Calu3 (cell line): ENCODE results near the gene GBX1. TPM values are rescaled to one million over a fixed set of nuclear protein-coding genes. Genes with fewer than 3 reads are reported as not detected.

Source experiments
- BruUV-seq: library from RNA; stranded (reverse); fragments of 400-500 nt; replicated peaks from 2 replicates; lab custom pipeline; 2021; lab: Mats Ljungman, UMichigan
- CTCF ChIA-PET: fragments of 300-600 bp; sonication (Branson Sonifier 250); formaldehyde crosslinking; loops from one replicate; lab custom pipeline; 2022; ENCODE audit warnings: antibody characterized with exemption; lab: Charles Lee
- DNase-seq: peaks from one replicate; pipeline ENCODE4 v3.0.0; 2022
- H3K27ac Mint-ChIP-seq: one replicate; pipeline ENCODE4 v1.8.0; 2022; ENCODE audit warnings: mixed read lengths; ENCODE audit not compliant: unreplicated experiment
- H3K27me3 Mint-ChIP-seq: one replicate; pipeline ENCODE4 v1.8.0; 2022; ENCODE audit warnings: mixed read lengths; ENCODE audit not compliant: unreplicated experiment
- H3K36me3 Mint-ChIP-seq: one replicate; pipeline ENCODE4 v1.8.0; 2022; ENCODE audit warnings: mild to moderate bottlenecking, moderate library complexity, mixed read lengths; ENCODE audit not compliant: insufficient read depth, unreplicated experiment
- H3K4me1 Mint-ChIP-seq: one replicate; pipeline ENCODE4 v1.8.0; 2022; ENCODE audit warnings: mild to moderate bottlenecking, low read depth, mixed read lengths; ENCODE audit not compliant: unreplicated experiment
- H3K4me3 Mint-ChIP-seq: one replicate; pipeline ENCODE4 v1.8.0; 2022; ENCODE audit warnings: mild to moderate bottlenecking, low read depth, moderate library complexity, mixed read lengths; ENCODE audit not compliant: unreplicated experiment
- H3K9me3 Mint-ChIP-seq: one replicate; pipeline ENCODE4 v1.8.0; 2022; ENCODE audit warnings: low read depth, mixed read lengths; ENCODE audit not compliant: unreplicated experiment
- CTCF ChIP-seq: fragments of 200-600 bp; IDR thresholded peaks from one replicate; pipeline ENCODE4 v1.8.0; 2022; ENCODE audit warnings: antibody characterized with exemption; ENCODE audit not compliant: unreplicated experiment
- intact Hi-C: fragments of 100-400 bp; cut with micrococcal nuclease; formaldehyde crosslinking; loops from one replicate; pipeline ENCODE4 v1.10.0; 2022; ENCODE audit not compliant: unreplicated experiment
- total RNA-seq: library from RNA; stranded (reverse); gene quantifications from 2 replicates; pipeline ENCODE4 v1.2.3, GENCODE V29; 2022

GBX1 gene
- total RNA-seq, 1 experiment from 2014 or later, result not detected

- DNase-seq, result peak; percentile 79
- intact Hi-C loops, result loop anchor here (1.0 to 2.0 kb wide), 2 partner anchors 48 to 394 kb away; no protein-coding TSS in a partner anchor
- no peaks in the 10 kb centered on the region for H3K36me3 Mint-ChIP-seq
- no TSS peak for BruUV-seq
- peaks cover 98% of the 10 kb centered on the region for H3K27me3 Mint-ChIP-seq
- H3K9me3 Mint-ChIP-seq, result no peaks in the 10 kb centered on the region
- CTCF ChIA-PET, result no interaction called here
- H3K27ac Mint-ChIP-seq, result no peak overlapping the region
- peak; percentile 100 for TF ChIP-seq CTCF
- H3K4me1 Mint-ChIP-seq, result peaks cover 11% of the 10 kb centered on the region
- H3K4me3 Mint-ChIP-seq, result no peak overlapping the region
Observed at GRCh38 chr7:151172273-151173141, 5.0 kb upstream of the GBX1 start.

GRCh38 chr7:151168787-151169162 lies 1.3 kb upstream of the GBX1 start:
- intact Hi-C loops, result no loop called here
- no peak for DNase-seq
- H3K4me1 Mint-ChIP-seq, result peaks cover 11% of the 10 kb centered on the region
- CTCF ChIA-PET, result interaction anchor here (1.9 to 2.9 kb wide), 2 partner anchors 45 to 75 kb away, joined by 6 to 12 read pairs; no protein-coding TSS in a partner anchor
- peak overlapping the region; percentile 60 for H3K4me3 Mint-ChIP-seq
- TF ChIP-seq CTCF, result no peak
- no peaks in the 10 kb centered on the region for H3K9me3 Mint-ChIP-seq
- no peak overlapping the region for H3K27ac Mint-ChIP-seq
- no peaks in the 10 kb centered on the region for H3K36me3 Mint-ChIP-seq
- peaks cover 61% of the 10 kb centered on the region for H3K27me3 Mint-ChIP-seq
- no TSS peak for BruUV-seq

GRCh38 chr7:151168003-151168786 lies 701 bp upstream of the GBX1 start:
- H3K9me3 Mint-ChIP-seq, result no peaks in the 10 kb centered on the region
- peak; percentile 65 for DNase-seq
- no TSS peak for BruUV-seq
- H3K4me3 Mint-ChIP-seq, result peak overlapping the region; percentile 60
- intact Hi-C loops, result no loop called here
- no peaks in the 10 kb centered on the region for H3K36me3 Mint-ChIP-seq
- H3K27me3 Mint-ChIP-seq, result peaks cover 55% of the 10 kb centered on the region
- H3K4me1 Mint-ChIP-seq, result peaks cover 11% of the 10 kb centered on the region
- peak; percentile 75 for TF ChIP-seq CTCF
- CTCF ChIA-PET, result interaction anchor here (0.6 to 2.9 kb wide), 3 partner anchors 44 to 76 kb away, joined by 4 to 12 read pairs (median 6); no protein-coding TSS in a partner anchor
- no peak overlapping the region for H3K27ac Mint-ChIP-seq

GRCh38 chr7:151166629-151167196 lies 781 bp downstream of the GBX1 start:
- no peak for TF ChIP-seq CTCF
- H3K36me3 Mint-ChIP-seq, result no peaks in the 10 kb centered on the region
- no peak overlapping the region for H3K27ac Mint-ChIP-seq
- BruUV-seq, result no TSS peak
- H3K27me3 Mint-ChIP-seq, result peaks cover 40% of the 10 kb centered on the region
- no peak for DNase-seq
- no peaks in the 10 kb centered on the region for H3K9me3 Mint-ChIP-seq
- peaks cover 11% of the 10 kb centered on the region for H3K4me1 Mint-ChIP-seq
- intact Hi-C loops, result no loop called here
- CTCF ChIA-PET, result interaction anchor here (0.5 to 1.5 kb wide), 3 partner anchors 17 to 165 kb away, joined by 3 to 6 read pairs (median 6); no protein-coding TSS in a partner anchor
- H3K4me3 Mint-ChIP-seq, result peak overlapping the region; percentile 60
